ENCODE data around the gene ERBB2. TPM values are rescaled to one million over a fixed set of nuclear protein-coding genes. Genes with fewer than 3 reads are reported as not detected.

The ERBB2 gene
- total RNA-seq, 1 donor from 2014 or later: 14.5 TPM

DNA sequence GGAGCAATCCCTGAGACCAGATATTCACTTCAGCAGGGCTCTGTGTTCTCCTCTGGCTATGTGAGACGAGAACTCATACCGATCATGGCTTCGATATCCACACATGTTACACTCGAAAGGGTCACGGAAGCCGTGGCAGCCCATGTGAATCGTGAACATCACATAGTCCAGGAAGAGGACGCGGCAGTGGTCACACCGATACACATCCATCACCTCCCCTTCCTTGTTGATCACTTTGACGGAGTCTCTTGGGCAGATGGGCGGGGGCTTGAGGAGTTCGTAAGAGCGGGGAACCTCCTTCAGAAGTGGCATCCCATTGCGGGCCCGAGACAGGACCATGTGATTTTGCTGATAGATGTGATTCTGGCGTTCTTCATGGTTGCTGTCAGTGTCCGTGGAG is 65.9 kb downstream of the ERBB2 start:
- Mint-ChIP-seq H3K4me3 (ENCODE audit: unreplicated experiment) (no peak overlapping the region), H3K27me3 (ENCODE audit: unreplicated experiment) (peaks cover 2% of the 10 kb centered on the region)

GRCh38 chr17:39767147-39767546 is 67.3 kb downstream of the ERBB2 start:
- Mint-ChIP-seq H3K9me3 (ENCODE audit: unreplicated experiment) (no peaks in the 10 kb centered on the region), H3K27ac (ENCODE audit: unreplicated experiment) (no peak overlapping the region), H3K36me3 (ENCODE audit: unreplicated experiment) (peaks cover 9% of the 10 kb centered on the region), H3K4me3 (ENCODE audit: unreplicated experiment) (no peak overlapping the region), H3K27me3 (ENCODE audit: unreplicated experiment) (peaks cover 4% of the 10 kb centered on the region), H3K4me1 (ENCODE audit: low read depth, unreplicated experiment) (peaks cover 1% of the 10 kb centered on the region)
- TF ChIP-seq, protein P1, sequence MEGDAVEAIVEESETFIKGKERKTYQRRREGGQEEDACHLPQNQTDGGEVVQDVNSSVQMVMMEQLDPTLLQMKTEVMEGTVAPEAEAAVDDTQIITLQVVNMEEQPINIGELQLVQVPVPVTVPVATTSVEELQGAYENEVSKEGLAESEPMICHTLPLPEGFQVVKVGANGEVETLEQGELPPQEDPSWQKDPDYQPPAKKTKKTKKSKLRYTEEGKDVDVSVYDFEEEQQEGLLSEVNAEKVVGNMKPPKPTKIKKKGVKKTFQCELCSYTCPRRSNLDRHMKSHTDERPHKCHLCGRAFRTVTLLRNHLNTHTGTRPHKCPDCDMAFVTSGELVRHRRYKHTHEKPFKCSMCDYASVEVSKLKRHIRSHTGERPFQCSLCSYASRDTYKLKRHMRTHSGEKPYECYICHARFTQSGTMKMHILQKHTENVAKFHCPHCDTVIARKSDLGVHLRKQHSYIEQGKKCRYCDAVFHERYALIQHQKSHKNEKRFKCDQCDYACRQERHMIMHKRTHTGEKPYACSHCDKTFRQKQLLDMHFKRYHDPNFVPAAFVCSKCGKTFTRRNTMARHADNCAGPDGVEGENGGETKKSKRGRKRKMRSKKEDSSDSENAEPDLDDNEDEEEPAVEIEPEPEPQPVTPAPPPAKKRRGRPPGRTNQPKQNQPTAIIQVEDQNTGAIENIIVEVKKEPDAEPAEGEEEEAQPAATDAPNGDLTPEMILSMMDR (IDR thresholded peaks at IDR 0.05; ENCODE audit: partially characterized antibody, unreplicated experiment): no peak
- DNase-seq: no peak

More for the DNA sequence above, 65.9 kb downstream of the ERBB2 start:
- no peak for DNase-seq
- Mint-ChIP-seq H3K4me1 (ENCODE audit: low read depth, unreplicated experiment) (no peaks in the 10 kb centered on the region), H3K27ac (ENCODE audit: unreplicated experiment) (no peak overlapping the region), H3K36me3 (ENCODE audit: unreplicated experiment) (peaks cover 9% of the 10 kb centered on the region), H3K9me3 (ENCODE audit: unreplicated experiment) (no peaks in the 10 kb centered on the region)
- TF ChIP-seq, protein P1 (IDR thresholded peaks at IDR 0.05; ENCODE audit: partially characterized antibody, unreplicated experiment): no peak

DNA sequence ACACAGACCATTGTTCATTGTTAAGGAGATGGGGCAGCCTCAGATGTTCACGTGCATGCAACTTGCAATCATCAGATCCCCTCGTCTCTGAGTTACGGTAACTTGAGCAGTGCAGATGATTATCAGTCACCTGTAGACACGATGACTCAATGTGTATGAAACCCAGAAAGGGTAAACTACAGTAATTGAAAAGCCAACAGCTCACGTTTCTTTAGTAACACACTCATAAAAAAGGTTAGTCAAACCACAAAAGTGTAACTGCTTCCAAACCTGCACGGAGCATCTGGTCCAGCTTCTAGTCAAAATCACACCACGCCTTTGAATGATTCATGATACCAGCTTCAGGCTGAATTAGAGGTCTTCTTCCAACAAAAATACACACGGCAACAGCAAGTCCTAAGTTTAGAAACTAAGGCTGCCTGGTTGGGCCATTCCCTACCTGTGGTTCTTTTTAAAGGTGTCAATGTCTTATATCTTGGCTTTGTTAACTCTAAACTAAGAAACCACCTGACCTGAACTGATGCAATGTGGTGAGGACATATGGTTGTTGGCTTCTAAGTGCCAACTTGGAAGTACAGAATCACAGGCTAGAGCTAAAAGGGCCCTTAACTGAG is 70.2 kb downstream of the ERBB2 start:
- peaks cover 1% of the 10 kb centered on the region for H3K4me1 Mint-ChIP-seq (ENCODE audit: low read depth, unreplicated experiment)

DNA sequence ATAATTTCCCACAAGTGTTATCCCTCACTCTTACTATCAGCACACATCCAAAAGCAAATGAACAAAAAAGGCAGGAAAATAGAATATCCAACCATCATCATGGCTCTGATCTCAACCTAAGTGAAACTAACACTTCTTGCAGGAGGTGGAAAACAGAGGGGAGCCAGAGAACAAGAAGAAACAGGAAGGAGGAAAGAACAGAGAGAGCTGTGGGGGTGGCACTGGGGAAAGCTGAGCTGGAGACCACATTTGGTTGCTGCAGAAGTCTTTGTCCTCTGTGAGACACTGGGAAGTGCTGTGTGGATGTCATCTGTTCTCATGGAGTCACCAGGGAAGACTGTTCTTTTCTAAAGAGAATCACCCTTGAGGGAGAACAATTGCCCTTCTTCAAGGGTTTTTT is 72.6 kb downstream of the ERBB2 start:
- no peak overlapping the region for H3K4me3 Mint-ChIP-seq (ENCODE audit: unreplicated experiment)
- H3K27ac Mint-ChIP-seq (ENCODE audit: unreplicated experiment): no peak overlapping the region
- no peak for DNase-seq
- TF ChIP-seq, protein P1 (IDR thresholded peaks at IDR 0.05; ENCODE audit: partially characterized antibody, unreplicated experiment): no peak
- H3K36me3 Mint-ChIP-seq (ENCODE audit: unreplicated experiment): no peaks in the 10 kb centered on the region
- no peaks in the 10 kb centered on the region for H3K9me3 Mint-ChIP-seq (ENCODE audit: unreplicated experiment)
- H3K27me3 Mint-ChIP-seq (ENCODE audit: unreplicated experiment): peaks cover 2% of the 10 kb centered on the region
- peaks cover 1% of the 10 kb centered on the region for H3K4me1 Mint-ChIP-seq (ENCODE audit: low read depth, unreplicated experiment)

More for the DNA sequence above, 70.2 kb downstream of the ERBB2 start:
- Mint-ChIP-seq H3K4me3 (ENCODE audit: unreplicated experiment) (no peak overlapping the region), H3K36me3 (ENCODE audit: unreplicated experiment) (peaks cover 8% of the 10 kb centered on the region), H3K27me3 (ENCODE audit: unreplicated experiment) (peaks cover 4% of the 10 kb centered on the region), H3K27ac (ENCODE audit: unreplicated experiment) (no peak overlapping the region), H3K9me3 (ENCODE audit: unreplicated experiment) (no peaks in the 10 kb centered on the region)
- DNase-seq: no peak
- TF ChIP-seq, protein P1 (IDR thresholded peaks at IDR 0.05; ENCODE audit: partially characterized antibody, unreplicated experiment): no peak
